GM18951 (cell line): ENCODE results near the gene STAM.

Experiments
- POLR2A ChIP-seq: IDR thresholded peaks from 4 replicates; pipeline ENCODE4 v1.6.1; 2011; ENCODE audit warnings: mild to moderate bottlenecking; ENCODE audit not compliant: insufficient read length, insufficient read depth; ENCODE audit errors: extremely low read depth
- in situ Hi-C: fragments of 300-500 bp; cut with MboI; formaldehyde crosslinking; loops from one replicate; pipeline ENCODE4 v1.12.0; 2022; ENCODE audit warnings: low sequenced_read_pairs, mixed read lengths, inconsistent platforms; ENCODE audit not compliant: unreplicated experiment

STAM gene

GRCh38 chr10:17652585-17652984 is 8.6 kb downstream of the STAM start:
- TF ChIP-seq POLR2A: no peak
- in situ Hi-C loops: no loop called here

- in situ Hi-C loops: no loop called here
- TF ChIP-seq POLR2A: no peak
Observed at GRCh38 chr10:17655009-17655408, 11.1 kb downstream of the STAM start.

- TF ChIP-seq POLR2A: no peak
- in situ Hi-C loops: no loop called here
Observed at GRCh38 chr10:17655567-17656146, 11.7 kb downstream of the STAM start.

- in situ Hi-C loops: no loop called here
- TF ChIP-seq POLR2A: no peak
Observed at GRCh38 chr10:17657103-17657500, 13.2 kb downstream of the STAM start.

GRCh38 chr10:17659365-17659764 is 15.4 kb downstream of the STAM start:
- no peak for TF ChIP-seq POLR2A
- in situ Hi-C loops: no loop called here

GRCh38 chr10:17660921-17661320 is 17.0 kb downstream of the STAM start:
- in situ Hi-C loops: no loop called here
- TF ChIP-seq POLR2A: no peak

GRCh38 chr10:17661510-17661909 is 17.6 kb downstream of the STAM start:
- in situ Hi-C loops: no loop called here
- TF ChIP-seq POLR2A: no peak

GRCh38 chr10:17662193-17663138 is 18.5 kb downstream of the STAM start:
- in situ Hi-C loops: no loop called here
- no peak for TF ChIP-seq POLR2A

- TF ChIP-seq POLR2A: no peak
- in situ Hi-C loops: no loop called here
Observed at GRCh38 chr10:17663450-17663849, 19.5 kb downstream of the STAM start.

- in situ Hi-C loops: no loop called here
- no peak for TF ChIP-seq POLR2A
Observed at GRCh38 chr10:17665747-17666146, 21.8 kb downstream of the STAM start.

- no peak for TF ChIP-seq POLR2A
- in situ Hi-C loops: no loop called here
Observed at GRCh38 chr10:17668435-17669184, 24.7 kb downstream of the STAM start.

- TF ChIP-seq POLR2A: no peak
- in situ Hi-C loops: no loop called here
Observed at GRCh38 chr10:17669185-17669872, 25.4 kb downstream of the STAM start.

- in situ Hi-C loops: no loop called here
- no peak for TF ChIP-seq POLR2A
Observed at GRCh38 chr10:17671307-17671706, 27.4 kb downstream of the STAM start.
